NCI-H1417 treated with DMSO at 0.1 percent for 48 hours (cell line): ENCODE measurements around the gene NES.

Experiments
- DNase-seq: peaks from one replicate; lab custom pipeline; 2025; lab: John Stamatoyannopoulos, UW

The NES gene

DNA sequence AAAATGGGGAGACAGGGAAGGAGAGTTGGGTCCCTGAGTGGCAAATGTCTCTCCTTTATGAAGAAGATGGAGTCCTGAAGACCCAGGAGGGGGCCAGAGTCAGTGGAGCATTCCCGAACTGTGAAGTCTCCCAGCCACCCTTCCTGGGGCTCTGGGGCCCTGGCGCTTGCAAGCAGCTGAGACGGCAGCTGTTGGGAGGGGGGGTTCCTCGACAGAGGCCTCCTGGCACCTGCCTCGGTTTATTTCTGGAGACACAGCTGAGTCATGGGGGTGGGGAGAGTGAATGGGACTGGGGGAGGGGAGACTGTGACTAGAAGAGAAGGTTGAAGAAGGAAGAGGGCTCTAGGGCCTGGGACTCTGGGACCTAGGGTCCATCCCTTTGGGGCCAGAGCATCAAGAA, 14.0 kb downstream of the NES start:
- no peak for DNase-seq

DNA sequence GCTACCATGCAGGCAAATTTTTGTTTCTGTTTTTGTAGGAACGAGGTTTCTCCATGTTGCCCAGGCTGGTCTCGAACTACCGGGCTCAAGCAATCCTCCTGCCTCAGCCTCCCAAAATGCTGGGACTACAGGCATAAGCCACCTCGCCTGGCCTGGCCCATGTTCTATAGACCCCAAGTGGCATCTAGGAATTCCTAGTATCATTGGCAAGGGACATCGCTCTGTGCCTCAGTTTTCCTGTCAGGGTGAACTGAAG, 14.5 kb downstream of the NES start:
- DNase-seq: no peak

- DNase-seq: no peak
Observed at GRCh38 chr1:156662005-156662799, 15.0 kb downstream of the NES start.

- no peak for DNase-seq
Observed at GRCh38 chr1:156660752-156661112, 16.5 kb downstream of the NES start.

DNA sequence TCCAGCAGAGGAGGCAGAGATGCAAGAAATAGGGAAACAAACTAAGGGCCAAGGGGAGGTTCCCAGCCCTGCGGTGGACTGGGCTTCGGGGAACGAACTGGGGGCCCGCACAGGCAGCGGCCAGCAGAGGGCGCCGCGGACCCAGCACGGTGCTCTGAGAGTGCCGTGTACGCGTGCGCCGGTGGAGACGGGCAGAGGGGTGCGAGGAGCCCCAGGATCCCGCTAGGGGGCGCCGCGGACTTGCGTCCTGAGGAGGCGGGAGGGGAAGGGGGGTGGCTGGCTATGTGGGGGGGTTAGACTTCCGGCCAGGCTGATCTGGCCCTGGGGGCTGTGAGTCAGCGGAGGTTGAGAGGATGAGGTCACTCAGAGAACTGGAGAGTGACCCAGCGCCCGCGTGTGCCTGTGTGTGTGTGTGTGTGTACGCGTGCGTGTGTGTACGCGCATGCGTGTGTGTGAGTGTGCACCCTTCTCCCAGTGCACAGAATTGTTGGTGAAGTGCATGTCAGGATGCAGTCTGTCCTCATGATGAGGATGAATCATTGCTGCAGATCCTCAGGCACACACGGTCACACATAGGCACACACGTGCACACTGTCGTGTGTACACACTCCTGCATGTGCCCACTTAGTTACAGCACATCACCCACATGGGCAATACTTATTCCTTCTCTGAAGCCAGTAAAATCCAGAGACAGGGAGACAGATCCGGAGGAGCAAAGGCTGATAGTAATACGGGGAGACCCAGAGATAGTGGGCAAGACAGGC, 17.0 kb downstream of the NES start:
- peak; percentile 49 for DNase-seq

GRCh38 chr1:156659661-156659987, 17.6 kb downstream of the NES start:
- no peak for DNase-seq

GRCh38 chr1:156658945-156659574, 18.1 kb downstream of the NES start:
- no peak for DNase-seq

- DNase-seq: no peak
Observed at GRCh38 chr1:156658496-156658895, 18.7 kb downstream of the NES start.

DNA sequence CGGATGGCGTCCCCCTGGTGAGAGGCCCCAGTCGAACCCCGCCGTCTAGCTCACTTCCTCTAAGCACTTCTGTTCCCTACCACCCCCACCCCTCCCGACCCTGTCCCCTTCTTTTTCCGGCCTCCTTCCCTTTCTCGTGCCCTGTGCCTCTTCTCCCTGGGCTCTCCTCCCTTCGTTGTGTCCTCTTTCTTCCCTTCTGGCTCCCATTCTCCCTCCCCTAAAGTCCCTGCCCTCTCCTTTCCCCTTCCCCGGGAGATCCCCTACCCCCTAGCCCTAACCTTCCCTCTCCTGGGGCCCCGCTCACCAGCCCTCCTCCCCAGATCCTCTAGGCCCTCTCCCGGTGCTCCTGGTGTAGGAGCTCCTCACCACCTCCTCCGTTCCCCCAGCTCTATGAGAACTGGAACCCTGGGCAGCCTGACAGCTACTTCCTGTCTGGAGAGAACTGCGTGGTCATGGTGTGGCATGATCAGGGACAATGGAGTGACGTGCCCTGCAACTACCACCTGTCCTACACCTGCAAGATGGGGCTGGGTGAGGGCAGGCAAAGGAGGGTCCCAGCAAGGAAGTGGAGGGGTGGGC, 19.4 kb downstream of the NES start:
- no peak for DNase-seq

DNA sequence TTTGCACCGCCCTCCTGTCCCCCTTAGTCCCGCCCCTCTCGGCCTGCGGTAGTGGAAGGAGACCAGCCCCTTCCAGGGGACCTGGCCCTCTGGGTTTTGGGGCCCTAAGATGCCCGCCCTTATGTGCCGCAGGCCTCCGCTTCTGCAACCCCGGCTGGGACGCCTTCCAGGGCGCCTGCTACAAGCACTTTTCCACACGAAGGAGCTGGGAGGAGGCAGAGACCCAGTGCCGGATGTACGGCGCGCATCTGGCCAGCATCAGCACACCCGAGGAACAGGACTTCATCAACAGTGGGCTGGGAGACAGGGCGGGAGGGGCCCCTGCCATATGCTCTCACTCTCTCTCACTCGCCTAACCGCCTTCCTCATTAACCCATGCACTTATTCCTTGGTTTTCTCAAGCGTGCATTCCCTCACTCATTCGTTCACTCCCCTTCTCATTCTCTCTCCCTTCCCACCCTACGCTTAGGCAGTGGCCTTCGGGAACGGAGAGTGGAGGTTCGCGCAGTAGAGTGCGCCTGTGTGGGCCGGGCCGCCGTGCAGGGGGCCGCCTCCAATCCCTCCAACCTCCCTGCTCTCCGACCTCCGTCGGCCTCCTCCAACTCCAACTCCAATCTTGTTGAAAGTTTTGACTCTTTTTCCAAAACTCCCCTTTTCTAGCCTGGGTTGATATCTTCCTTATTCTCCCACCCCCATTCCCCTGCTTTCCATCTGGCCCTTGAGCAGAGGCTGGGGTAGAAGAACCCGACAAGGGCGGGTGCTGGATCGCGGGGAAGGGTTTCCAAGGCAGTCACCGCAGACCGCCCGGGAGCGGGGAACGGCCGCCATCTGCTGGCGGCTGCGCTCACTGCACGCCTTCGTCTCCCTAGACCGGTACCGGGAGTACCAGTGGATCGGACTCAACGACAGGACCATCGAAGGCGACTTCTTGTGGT, 20.1 kb downstream of the NES start:
- no peak for DNase-seq

- no peak for DNase-seq
Observed at GRCh38 chr1:156655904-156656516, 21.2 kb downstream of the NES start.

DNA sequence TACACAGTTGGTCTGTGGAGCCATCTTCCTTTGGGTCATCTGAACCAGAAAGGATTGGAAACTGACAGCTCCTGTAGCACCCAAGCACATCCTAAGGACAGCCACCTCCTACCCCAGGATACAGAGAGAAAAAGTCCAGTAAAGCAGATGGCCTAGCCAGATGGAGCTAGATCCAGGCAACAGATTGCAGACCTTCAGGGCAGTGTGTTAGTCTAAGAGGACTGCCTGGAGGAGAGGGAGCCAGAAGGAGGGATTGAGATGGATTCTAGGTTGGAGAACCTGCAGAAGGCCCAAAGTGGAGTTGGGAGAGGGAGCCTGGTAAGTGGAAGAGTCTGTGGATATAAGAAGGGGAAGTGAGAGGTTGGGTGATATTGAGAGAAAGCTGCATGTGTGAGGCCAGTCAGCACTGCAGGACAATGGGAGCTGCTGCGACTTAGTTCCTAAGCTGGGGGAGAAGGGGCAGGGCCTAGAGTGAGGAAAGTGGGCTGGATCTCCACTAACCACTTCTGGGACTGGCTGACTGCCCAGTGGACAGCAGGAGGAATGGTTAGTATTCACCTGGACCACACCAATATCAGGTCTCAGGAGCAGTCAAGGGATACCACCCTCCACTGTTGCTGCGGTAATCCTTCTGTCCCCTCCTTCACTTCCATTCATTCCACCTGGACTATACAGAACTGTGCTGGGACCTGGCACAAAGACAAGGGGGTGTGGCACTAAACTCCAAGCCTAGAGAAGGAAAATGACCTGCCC, 21.9 kb downstream of the NES start:
- no peak for DNase-seq

DNA sequence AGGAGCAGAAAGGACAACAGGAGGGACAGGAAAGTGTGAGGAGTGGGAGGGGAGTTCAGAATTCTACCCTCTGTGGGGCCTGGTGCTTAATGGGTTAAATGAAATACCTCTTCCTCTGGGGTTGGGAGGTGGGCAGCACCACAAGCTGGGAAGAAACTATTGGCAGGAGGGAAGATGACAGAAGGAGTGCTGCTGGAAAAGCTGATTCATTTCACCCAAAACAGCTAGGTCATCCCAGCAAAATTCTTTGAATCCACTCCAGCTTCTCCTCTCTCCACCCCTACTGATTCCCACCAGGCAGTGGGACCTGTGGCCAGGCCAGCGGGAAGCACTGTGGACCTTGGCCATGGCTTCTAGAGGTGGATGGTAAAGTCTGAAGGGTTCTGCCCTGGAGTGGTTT, 22.5 kb downstream of the NES start:
- DNase-seq: no peak

- no peak for DNase-seq
Observed at GRCh38 chr1:156652992-156653355, 24.2 kb downstream of the NES start.

DNA sequence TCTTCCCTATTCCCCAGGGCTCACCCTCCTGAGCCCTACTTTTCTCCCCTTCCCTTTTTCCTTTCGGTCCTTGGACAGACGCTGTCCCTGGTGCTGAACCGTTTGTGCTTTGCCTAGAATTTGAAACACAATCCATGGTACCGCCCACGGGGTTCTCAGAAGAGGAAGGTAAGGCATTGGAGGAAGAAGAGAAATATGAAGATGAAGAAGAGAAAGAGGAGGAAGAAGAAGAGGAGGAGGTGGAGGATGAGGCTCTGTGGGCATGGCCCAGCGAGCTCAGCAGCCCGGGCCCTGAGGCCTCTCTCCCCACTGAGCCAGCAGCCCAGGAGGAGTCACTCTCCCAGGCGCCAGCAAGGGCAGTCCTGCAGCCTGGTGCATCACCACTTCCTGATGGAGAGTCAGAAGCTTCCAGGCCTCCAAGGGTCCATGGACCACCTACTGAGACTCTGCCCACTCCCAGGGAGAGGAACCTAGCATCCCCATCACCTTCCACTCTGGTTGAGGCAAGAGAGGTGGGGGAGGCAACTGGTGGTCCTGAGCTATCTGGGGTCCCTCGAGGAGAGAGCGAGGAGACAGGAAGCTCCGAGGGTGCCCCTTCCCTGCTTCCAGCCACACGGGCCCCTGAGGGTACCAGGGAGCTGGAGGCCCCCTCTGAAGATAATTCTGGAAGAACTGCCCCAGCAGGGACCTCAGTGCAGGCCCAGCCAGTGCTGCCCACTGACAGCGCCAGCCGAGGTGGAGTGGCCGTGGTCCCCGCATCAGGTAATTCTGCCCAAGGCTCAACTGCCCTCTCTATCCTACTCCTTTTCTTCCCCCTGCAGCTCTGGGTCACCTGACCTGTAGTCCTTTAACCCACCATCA, 24.8 kb downstream of the NES start:
- no peak for DNase-seq

DNA sequence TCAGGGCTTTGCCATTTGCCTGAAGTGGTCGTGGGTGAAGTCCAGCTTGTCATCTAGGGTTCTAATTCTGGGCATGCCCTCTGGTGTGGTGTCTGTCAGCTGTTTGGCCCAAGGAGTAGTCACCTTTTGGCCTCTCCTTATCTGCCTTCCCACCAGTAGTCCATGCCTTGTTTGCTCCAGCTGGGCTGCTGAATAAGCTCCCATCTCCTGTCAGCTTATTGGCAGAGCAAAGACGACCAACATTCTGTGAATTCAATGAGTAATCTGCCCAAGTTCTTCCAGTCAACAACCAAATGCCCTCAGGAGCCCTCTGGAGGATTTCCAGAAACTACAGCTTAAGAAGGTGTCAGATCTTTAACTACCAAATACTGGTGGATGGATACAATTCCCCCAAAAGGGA, 28.3 kb downstream of the NES start:
- no peak for DNase-seq

DNA sequence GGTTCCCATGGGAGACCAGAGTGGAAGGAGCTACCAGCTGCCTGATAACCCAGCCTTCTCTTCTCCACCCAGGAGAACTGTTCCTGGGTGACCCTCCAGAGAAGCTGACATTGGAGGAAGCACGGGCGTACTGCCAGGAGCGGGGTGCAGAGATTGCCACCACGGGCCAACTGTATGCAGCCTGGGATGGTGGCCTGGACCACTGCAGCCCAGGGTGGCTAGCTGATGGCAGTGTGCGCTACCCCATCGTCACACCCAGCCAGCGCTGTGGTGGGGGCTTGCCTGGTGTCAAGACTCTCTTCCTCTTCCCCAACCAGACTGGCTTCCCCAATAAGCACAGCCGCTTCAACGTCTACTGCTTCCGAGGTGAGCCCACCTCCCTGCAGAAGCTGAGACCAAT, 28.7 kb downstream of the NES start:
- no peak for DNase-seq

GRCh38 chr1:156647351-156647750, 29.9 kb downstream of the NES start:
- no peak for DNase-seq

GRCh38 chr1:156646738-156647211, 30.4 kb downstream of the NES start:
- DNase-seq: no peak

DNA sequence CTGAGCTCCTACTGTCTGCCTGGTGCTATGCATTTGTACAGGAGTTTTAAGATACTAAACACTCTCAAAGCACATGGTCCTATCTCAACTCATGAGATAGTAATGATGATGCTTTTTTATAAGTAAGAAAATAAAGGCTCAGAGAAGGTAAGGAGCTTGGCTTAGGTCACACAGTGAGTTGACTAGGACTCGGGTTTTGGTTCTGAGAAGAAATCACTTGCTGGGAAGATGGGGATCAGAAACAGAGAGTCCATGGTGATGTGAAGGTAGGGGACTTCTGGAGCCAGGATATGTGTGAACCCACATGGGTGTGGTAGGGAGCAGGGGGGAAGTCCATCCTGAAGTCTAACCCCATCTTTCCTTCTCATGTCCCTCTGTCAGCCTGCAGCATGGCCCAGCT, 31.5 kb downstream of the NES start:
- no peak for DNase-seq
